RWPE2 (cell line): ENCODE results near the gene PAPLN.

ENCODE experiments used
- ATAC-seq: fragments of 200-7000 bp; cut with Tn5 transposase; 3 replicates; pipeline ENCODE4 v1.9.1; 2021; ENCODE audit warnings: low read depth
- DNase-seq: peaks from one replicate; pipeline ENCODE4 v3.0.0-alpha.2; 2020; ENCODE audit warnings: low spot score
- H3K27ac ChIP-seq: fragments of 450-650 bp; 2 replicates; pipeline ENCODE4 v1.5.1; 2017; ENCODE audit warnings: mild to moderate bottlenecking; ENCODE audit not compliant: poor library complexity, severe bottlenecking
- H3K27me3 ChIP-seq: fragments of 250-450 bp; sonication (Bioruptor Pico); 2 replicates; pipeline ENCODE4 v1.5.1; 2021; ENCODE audit warnings: mild to moderate bottlenecking, moderate library complexity; ENCODE audit not compliant: insufficient read depth, poor library complexity, severe bottlenecking
- H3K36me3 ChIP-seq: fragments of 250-450 bp; sonication (Bioruptor Pico); 2 replicates; pipeline ENCODE4 v1.5.1; 2020; ENCODE audit warnings: low read depth, mild to moderate bottlenecking, moderate library complexity
- H3K4me1 ChIP-seq: fragments of 250-450 bp; sonication (Bioruptor Pico); 2 replicates; pipeline ENCODE4 v1.5.1; 2021; ENCODE audit warnings: mild to moderate bottlenecking, moderate library complexity; ENCODE audit not compliant: insufficient read depth, poor library complexity, severe bottlenecking
- H3K4me3 ChIP-seq: fragments of 250-450 bp; sonication (Bioruptor Pico); 2 replicates; pipeline ENCODE4 v1.5.1; 2021; ENCODE audit warnings: mild to moderate bottlenecking, moderate library complexity; ENCODE audit not compliant: severe bottlenecking
- H3K9me3 ChIP-seq: fragments of 250-450 bp; sonication (Bioruptor Pico); 2 replicates; pipeline ENCODE4 v1.5.1; 2021; ENCODE audit warnings: mild to moderate bottlenecking, moderate library complexity; ENCODE audit not compliant: severe bottlenecking
- TF ChIP-seq, protein P1 (sequence below): fragments of 450-650 bp; IDR thresholded peaks from one replicate; pipeline ENCODE4 v1.5.1; 2017; ENCODE audit warnings: mild to moderate bottlenecking, moderate library complexity; ENCODE audit not compliant: poor library complexity, severe bottlenecking

Gene PAPLN

DNA sequence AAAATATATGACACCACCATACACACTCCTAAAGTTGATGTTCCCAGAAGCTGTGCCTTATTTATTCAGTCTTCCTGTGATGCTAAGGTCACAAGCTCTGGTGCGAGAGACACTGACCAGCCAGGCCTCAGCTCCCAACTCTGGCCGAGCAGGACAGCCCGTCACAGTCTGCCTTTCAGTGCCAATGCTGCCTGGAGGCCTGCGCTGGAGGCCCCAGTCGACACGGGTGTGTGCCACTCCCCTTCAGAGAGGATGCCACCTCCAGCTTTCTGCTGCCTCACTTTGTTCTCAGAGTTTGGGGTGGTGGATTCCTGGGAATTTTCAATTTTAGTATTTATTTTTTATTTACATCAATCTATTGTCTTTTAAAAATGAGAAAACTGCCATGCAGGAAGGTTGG, 7.3 kb upstream of the PAPLN start:
- ATAC-seq, result no peak
- H3K4me1 ChIP-seq, result peaks cover 11% of the 10 kb centered on the region
- TF ChIP-seq, protein P1, sequence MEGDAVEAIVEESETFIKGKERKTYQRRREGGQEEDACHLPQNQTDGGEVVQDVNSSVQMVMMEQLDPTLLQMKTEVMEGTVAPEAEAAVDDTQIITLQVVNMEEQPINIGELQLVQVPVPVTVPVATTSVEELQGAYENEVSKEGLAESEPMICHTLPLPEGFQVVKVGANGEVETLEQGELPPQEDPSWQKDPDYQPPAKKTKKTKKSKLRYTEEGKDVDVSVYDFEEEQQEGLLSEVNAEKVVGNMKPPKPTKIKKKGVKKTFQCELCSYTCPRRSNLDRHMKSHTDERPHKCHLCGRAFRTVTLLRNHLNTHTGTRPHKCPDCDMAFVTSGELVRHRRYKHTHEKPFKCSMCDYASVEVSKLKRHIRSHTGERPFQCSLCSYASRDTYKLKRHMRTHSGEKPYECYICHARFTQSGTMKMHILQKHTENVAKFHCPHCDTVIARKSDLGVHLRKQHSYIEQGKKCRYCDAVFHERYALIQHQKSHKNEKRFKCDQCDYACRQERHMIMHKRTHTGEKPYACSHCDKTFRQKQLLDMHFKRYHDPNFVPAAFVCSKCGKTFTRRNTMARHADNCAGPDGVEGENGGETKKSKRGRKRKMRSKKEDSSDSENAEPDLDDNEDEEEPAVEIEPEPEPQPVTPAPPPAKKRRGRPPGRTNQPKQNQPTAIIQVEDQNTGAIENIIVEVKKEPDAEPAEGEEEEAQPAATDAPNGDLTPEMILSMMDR, result no peak
- H3K27me3 ChIP-seq, result peaks cover 6% of the 10 kb centered on the region
- no peaks in the 10 kb centered on the region for H3K9me3 ChIP-seq
- no peak overlapping the region for H3K27ac ChIP-seq
- H3K36me3 ChIP-seq, result no peaks in the 10 kb centered on the region
- no peak for DNase-seq
- H3K4me3 ChIP-seq, result no peak overlapping the region

DNA sequence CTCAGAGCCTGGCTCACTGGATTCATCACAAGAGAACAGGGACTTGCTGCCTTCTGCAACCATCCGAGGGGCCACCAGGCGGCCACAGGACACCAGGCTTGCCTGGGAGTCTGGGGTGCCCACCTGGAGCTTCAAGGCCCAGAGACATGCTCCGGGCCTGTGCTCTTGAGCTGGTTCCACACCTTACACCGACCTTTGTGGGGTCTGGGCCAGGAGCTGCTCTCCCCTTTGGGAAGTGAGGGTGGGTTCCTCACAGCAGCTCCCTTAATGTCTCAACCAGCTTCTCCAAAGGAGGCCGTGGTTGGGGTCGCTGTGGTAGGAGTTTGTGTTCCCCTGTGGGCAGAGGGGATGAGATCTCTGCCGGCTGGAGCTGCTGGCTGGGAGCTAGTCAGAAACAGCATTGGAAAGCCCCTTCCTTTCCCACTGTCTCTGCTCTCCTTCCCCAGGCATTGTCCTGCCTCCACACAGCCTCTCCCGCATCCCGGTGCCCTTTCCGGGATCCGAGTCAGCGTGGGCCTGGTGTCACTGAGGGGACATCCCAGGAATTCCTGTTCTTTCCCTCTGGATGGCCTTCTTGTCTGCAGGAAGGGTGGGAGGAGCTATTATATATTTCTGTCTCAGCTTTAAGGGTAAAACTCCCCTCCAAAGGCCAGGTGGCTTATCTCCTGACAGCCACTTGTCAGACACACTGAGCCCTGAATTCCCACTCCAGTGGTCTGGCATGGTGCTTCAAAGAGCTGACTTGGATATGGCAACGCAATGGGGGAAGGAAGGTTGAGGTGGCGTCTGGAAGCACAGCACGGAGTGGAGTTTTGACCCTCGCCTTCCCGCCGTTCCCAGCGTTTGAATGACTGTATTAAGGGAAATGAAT, 5.1 kb upstream of the PAPLN start:
- H3K27me3 ChIP-seq, result peaks cover 26% of the 10 kb centered on the region
- H3K36me3 ChIP-seq, result no peaks in the 10 kb centered on the region
- H3K4me1 ChIP-seq, result peaks cover 11% of the 10 kb centered on the region
- no peak overlapping the region for H3K27ac ChIP-seq
- ATAC-seq, result peak; percentile 17; the same call in 2 of the 3 replicates
- no peak overlapping the region for H3K4me3 ChIP-seq
- DNase-seq, result no peak
- TF ChIP-seq, protein P1, result peak; percentile 20
- no peaks in the 10 kb centered on the region for H3K9me3 ChIP-seq

DNA sequence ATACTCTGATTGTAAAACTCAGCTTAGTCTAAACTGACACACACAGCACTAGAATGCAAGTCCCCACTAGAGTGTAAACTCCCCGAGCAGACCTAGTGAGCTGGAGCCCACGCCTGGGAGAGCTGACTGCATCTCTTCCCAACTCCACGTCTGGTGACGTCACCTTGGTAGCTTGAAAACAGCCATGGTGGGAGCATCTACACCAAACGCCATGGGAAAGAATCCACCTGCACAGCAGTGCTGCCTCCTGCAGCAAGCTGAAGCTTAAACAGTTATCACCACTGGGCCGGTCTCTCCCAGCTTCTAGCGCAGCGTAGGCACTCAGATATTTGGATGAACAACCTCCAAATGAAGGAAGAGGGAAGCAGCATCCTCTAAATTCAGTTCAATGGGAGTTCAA, 4.3 kb upstream of the PAPLN start:
- Histone ChIP-seq H3K27me3 (peaks cover 34% of the 10 kb centered on the region), H3K9me3 (no peaks in the 10 kb centered on the region), H3K36me3 (no peaks in the 10 kb centered on the region), H3K27ac (no peak overlapping the region), H3K4me3 (no peak overlapping the region), H3K4me1 (peaks cover 9% of the 10 kb centered on the region)
- no peak for ATAC-seq
- DNase-seq, result no peak
- TF ChIP-seq, protein P1, result no peak

DNA sequence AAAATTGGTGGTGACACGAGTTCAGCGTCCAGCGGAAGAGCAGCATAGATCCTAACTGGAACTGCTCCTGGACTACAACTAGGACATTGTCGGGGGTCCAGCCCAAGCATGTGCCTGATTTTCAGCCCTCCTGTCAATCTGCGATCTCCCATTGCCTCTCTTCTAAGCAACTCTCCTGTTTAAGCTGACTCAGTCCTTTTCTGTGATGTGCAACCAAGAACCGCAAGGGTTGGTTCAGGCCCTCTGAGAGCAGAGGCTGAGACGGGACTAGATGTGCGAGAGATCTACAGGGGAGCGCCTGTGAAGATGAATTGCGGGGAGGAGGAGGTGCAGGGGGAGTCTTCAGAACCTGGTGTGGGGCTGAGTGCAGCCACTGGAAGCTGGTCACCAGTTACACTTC, 3.7 kb upstream of the PAPLN start:
- Histone ChIP-seq H3K36me3 (no peaks in the 10 kb centered on the region), H3K27me3 (peaks cover 40% of the 10 kb centered on the region), H3K27ac (no peak overlapping the region), H3K9me3 (no peaks in the 10 kb centered on the region), H3K4me3 (no peak overlapping the region), H3K4me1 (peaks cover 7% of the 10 kb centered on the region)
- TF ChIP-seq, protein P1, result no peak
- DNase-seq, result no peak
- ATAC-seq, result no peak

DNA sequence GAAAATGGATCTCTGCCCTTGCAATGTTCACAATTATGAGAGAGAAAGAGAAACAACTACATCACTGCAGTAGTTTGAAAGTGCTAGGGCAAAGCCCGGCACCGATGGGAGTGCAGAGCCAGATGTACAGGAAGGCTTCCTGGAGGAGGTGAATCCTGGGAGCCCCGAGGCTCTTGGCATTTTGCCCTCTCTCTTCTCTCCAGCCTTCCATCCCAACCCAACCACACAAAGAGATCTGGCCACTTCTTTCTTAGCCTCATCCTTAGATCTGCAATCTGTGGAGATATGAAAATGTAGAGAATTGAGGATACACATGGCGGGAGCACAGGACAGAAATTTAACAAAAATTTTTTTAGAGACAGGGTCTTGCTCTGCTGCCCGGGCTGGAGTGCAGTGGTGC, 3.3 kb upstream of the PAPLN start:
- H3K4me1 ChIP-seq, result peaks cover 9% of the 10 kb centered on the region
- TF ChIP-seq, protein P1, result no peak
- H3K27me3 ChIP-seq, result peaks cover 44% of the 10 kb centered on the region
- ATAC-seq, result no peak
- no peak overlapping the region for H3K27ac ChIP-seq
- H3K4me3 ChIP-seq, result no peak overlapping the region
- H3K36me3 ChIP-seq, result no peaks in the 10 kb centered on the region
- no peak for DNase-seq
- H3K9me3 ChIP-seq, result no peaks in the 10 kb centered on the region
